Nephron (organoid): ENCODE results near the gene PQBP1.
"Not testable (repeated sequence)": the region's sequence is repeated elsewhere in the genome, so short reads cannot be mapped to it uniquely, and the experiment has no call there.

Experiments
- H3K27ac Mint-ChIP-seq, 3 experiments: 2 replicates each; pipeline ENCODE4 v1.8.0; 2020; ENCODE audit warnings: mixed read lengths in 3 of 3, mild to moderate bottlenecking in 2 of 3, moderate library complexity in 1 of 3
- H3K27me3 Mint-ChIP-seq: 2 replicates; pipeline ENCODE4 v1.8.0; 2021; ENCODE audit warnings: low read depth, mild to moderate bottlenecking, moderate library complexity, mixed read lengths
- H3K36me3 Mint-ChIP-seq: 2 replicates; pipeline ENCODE4 v1.8.0; 2020; ENCODE audit warnings: low read depth, mixed read lengths
- H3K4me1 Mint-ChIP-seq: 2 replicates; pipeline ENCODE4 v1.8.0; 2020; ENCODE audit warnings: mixed read lengths
- H3K4me3 Mint-ChIP-seq, 3 experiments: 2 replicates each; pipeline ENCODE4 v1.8.0; 2020; ENCODE audit warnings: mild to moderate bottlenecking in 3 of 3, mixed read lengths in 3 of 3, moderate library complexity in 2 of 3
- H3K9me3 Mint-ChIP-seq: 2 replicates; pipeline ENCODE4 v1.8.0; 2020; ENCODE audit warnings: mixed read lengths
- CTCF ChIP-seq, 3 experiments: fragments of 200-600 bp; sonication (generic); IDR thresholded peaks; one replicate each; pipeline ENCODE4 v1.5.0; 2021; ENCODE audit warnings: antibody characterized with exemption in 3 of 3; ENCODE audit not compliant: unreplicated experiment in 3 of 3

PQBP1 gene

GRCh38 chrX:48897625-48898306, at the start of gene PQBP1, which contains the start of gene TIMM17B:
Gene PQBP1, plus strand, starts transcription at chrX:48897930. Its CDS starts 580 bp downstream, at chrX:48898510.
Gene TIMM17B, minus strand, starts transcription at chrX:48897768. Its CDS starts 19 bp downstream, at chrX:48897749.
- H3K27ac Mint-ChIP-seq, result peak within 1 kb of the TSS; percentile 93 to 98 (median 97)
- H3K36me3 Mint-ChIP-seq, result peaks cover 23% of the 10 kb centered on the region
- peaks cover 8% of the 10 kb centered on the region for H3K9me3 Mint-ChIP-seq
- H3K4me1 Mint-ChIP-seq, result peaks cover 16% of the 10 kb centered on the region
- TF ChIP-seq CTCF (IDR thresholded peaks at IDR 0.05; ENCODE audit: unreplicated experiment in 3 of 3), result no peak
- H3K27me3 Mint-ChIP-seq, result no peaks in the 10 kb centered on the region
- H3K4me3 Mint-ChIP-seq, result peak within 1 kb of the TSS; percentile 83 to 91 (median 86)

GRCh38 chrX:48848847-48849246, 48.9 kb upstream of the PQBP1 start:
- peaks cover 20% of the 10 kb centered on the region for H3K9me3 Mint-ChIP-seq
- no peak for TF ChIP-seq CTCF (IDR thresholded peaks at IDR 0.05; ENCODE audit: unreplicated experiment in 3 of 3)
- no peak overlapping the region for H3K27ac Mint-ChIP-seq
- peaks cover under 1% of the 10 kb centered on the region for H3K36me3 Mint-ChIP-seq
- H3K27me3 Mint-ChIP-seq, result peaks cover 11% of the 10 kb centered on the region
- no peak overlapping the region for H3K4me3 Mint-ChIP-seq
- no peaks in the 10 kb centered on the region for H3K4me1 Mint-ChIP-seq

GRCh38 chrX:48852857-48853256, 44.9 kb upstream of the PQBP1 start:
- Mint-ChIP-seq H3K27me3 (peaks cover 7% of the 10 kb centered on the region), H3K36me3 (no peaks in the 10 kb centered on the region), H3K4me1 (no peaks in the 10 kb centered on the region), H3K9me3 (peaks cover 24% of the 10 kb centered on the region), H3K4me3 (no peak overlapping the region), H3K27ac (no peak overlapping the region)
- no peak for TF ChIP-seq CTCF (IDR thresholded peaks at IDR 0.05; ENCODE audit: unreplicated experiment in 3 of 3)

- not testable (repeated sequence) for H3K4me1 Mint-ChIP-seq, H3K27me3 Mint-ChIP-seq, H3K27ac Mint-ChIP-seq, H3K36me3 Mint-ChIP-seq, H3K4me3 Mint-ChIP-seq
- peaks cover 24% of the 10 kb centered on the region for H3K9me3 Mint-ChIP-seq
Measured at GRCh38 chrX:48853494-48853893, 44.2 kb upstream of the PQBP1 start.

GRCh38 chrX:48854121-48854804, 43.5 kb upstream of the PQBP1 start:
- H3K27me3 Mint-ChIP-seq, H3K36me3 Mint-ChIP-seq, H3K27ac Mint-ChIP-seq, H3K4me3 Mint-ChIP-seq, H3K4me1 Mint-ChIP-seq: not testable (repeated sequence)
- peaks cover 20% of the 10 kb centered on the region for H3K9me3 Mint-ChIP-seq

- H3K9me3 Mint-ChIP-seq, result peaks cover 18% of the 10 kb centered on the region
- H3K4me3 Mint-ChIP-seq, result no peak overlapping the region
- no peaks in the 10 kb centered on the region for H3K4me1 Mint-ChIP-seq
- TF ChIP-seq CTCF (IDR thresholded peaks at IDR 0.05; ENCODE audit: unreplicated experiment in 3 of 3), result peak in 1 of 3 experiments; percentile 13
- no peak overlapping the region for H3K27ac Mint-ChIP-seq
- H3K36me3 Mint-ChIP-seq, result no peaks in the 10 kb centered on the region
- peaks cover 3% of the 10 kb centered on the region for H3K27me3 Mint-ChIP-seq
Measured at GRCh38 chrX:48854898-48855297, 42.8 kb upstream of the PQBP1 start.

- no peak overlapping the region for H3K27ac Mint-ChIP-seq
- H3K9me3 Mint-ChIP-seq, result peaks cover 6% of the 10 kb centered on the region
- no peaks in the 10 kb centered on the region for H3K36me3 Mint-ChIP-seq
- peaks cover 3% of the 10 kb centered on the region for H3K27me3 Mint-ChIP-seq
- no peak overlapping the region for H3K4me3 Mint-ChIP-seq
- H3K4me1 Mint-ChIP-seq, result no peaks in the 10 kb centered on the region
- TF ChIP-seq CTCF (IDR thresholded peaks at IDR 0.05; ENCODE audit: unreplicated experiment in 3 of 3), result no peak
Measured at GRCh38 chrX:48864210-48864609, 33.5 kb upstream of the PQBP1 start.

- not testable (repeated sequence) for H3K27me3 Mint-ChIP-seq, H3K27ac Mint-ChIP-seq, H3K36me3 Mint-ChIP-seq, H3K4me1 Mint-ChIP-seq, H3K9me3 Mint-ChIP-seq, H3K4me3 Mint-ChIP-seq
Measured at GRCh38 chrX:48872017-48872416, 25.7 kb upstream of the PQBP1 start.

GRCh38 chrX:48876944-48877343, 20.8 kb upstream of the PQBP1 start:
- H3K4me1 Mint-ChIP-seq, H3K4me3 Mint-ChIP-seq, H3K36me3 Mint-ChIP-seq, H3K27ac Mint-ChIP-seq, H3K27me3 Mint-ChIP-seq, H3K9me3 Mint-ChIP-seq: not testable (repeated sequence)
